HG03025 (cell line): Measurements from ENCODE around the gene SRP19.
A peak's percentile ranks its signal among the peaks of the same experiment; 100 is the strongest.
"Not testable (repeated sequence)": the region's sequence is repeated elsewhere in the genome, so short reads cannot be mapped to it uniquely, and the experiment has no call there.

Experiments
- ATAC-seq: cut with Tn5 transposase; IDR thresholded peaks from one replicate; pipeline ENCODE4 v1.9.1; 2021; ENCODE audit warnings: mild to moderate bottlenecking, moderate library complexity; ENCODE audit not compliant: unreplicated experiment, low FRiP score

The SRP19 gene

GRCh38 chr5:112867411-112867810 lies 6.3 kb downstream of the SRP19 start:
- ATAC-seq: no peak

DNA sequence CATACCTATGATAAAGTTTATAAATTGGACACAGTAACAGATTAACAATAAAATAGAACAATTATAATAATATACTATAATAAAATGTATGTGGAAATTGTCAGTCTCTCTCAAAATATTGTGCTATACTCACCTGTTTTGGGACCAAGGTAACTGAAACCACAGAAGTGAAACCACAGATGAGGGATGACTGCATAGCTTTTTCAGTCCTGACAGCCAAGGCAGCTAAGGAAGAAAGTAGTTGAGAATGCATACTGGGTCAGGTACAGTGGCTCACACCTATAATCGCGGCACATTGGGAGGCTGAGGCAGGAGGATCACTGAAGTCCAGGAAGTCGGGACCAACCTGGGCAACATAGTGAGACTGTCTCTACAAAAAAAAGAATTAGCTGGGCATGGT lies 8.9 kb downstream of the SRP19 start:
- peak; percentile 82 for ATAC-seq

DNA sequence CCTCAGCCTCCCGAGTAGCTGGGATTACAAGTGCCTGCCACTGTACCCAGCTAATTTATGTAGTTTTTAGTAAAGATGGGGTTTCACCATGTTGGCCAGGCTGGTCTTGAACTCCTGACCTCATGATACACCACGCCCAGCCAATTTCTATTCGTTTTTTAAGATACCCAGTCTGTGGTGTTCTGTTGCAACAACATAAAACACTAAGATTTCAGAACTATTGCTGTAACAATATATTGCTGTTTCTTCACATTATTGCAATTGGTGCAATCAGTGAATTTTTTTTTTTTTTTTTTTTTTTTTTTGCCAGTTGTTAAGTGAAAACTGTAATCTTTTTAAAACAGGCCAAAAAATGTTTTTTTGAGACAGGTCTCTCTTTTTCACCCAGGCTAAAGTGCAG lies 9.9 kb downstream of the SRP19 start:
- ATAC-seq: no peak

GRCh38 chr5:112876362-112876761 lies 15.3 kb downstream of the SRP19 start:
- no peak for ATAC-seq

- ATAC-seq: no peak
Observed at GRCh38 chr5:112878101-112878500, 17.0 kb downstream of the SRP19 start.

DNA sequence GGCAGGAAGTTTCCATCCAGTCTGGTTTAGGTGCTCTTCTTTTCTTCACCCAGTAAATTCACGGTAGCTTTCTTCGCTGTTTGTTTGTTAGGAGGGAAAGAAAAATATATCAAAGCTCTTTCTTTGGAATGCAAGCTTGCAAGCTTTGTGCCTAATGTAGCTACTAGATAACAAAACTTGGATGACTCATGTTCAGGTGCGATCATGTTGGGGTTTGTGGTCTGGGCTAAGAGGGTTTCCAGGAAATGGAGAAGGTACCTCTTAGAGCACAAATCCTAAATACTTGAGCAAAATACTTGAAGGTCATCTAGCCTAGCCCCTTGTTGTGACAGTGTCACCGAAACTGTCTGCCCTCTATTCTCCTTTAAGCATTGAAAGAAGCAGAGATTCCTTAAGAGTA lies 17.7 kb downstream of the SRP19 start:
- no peak for ATAC-seq

DNA sequence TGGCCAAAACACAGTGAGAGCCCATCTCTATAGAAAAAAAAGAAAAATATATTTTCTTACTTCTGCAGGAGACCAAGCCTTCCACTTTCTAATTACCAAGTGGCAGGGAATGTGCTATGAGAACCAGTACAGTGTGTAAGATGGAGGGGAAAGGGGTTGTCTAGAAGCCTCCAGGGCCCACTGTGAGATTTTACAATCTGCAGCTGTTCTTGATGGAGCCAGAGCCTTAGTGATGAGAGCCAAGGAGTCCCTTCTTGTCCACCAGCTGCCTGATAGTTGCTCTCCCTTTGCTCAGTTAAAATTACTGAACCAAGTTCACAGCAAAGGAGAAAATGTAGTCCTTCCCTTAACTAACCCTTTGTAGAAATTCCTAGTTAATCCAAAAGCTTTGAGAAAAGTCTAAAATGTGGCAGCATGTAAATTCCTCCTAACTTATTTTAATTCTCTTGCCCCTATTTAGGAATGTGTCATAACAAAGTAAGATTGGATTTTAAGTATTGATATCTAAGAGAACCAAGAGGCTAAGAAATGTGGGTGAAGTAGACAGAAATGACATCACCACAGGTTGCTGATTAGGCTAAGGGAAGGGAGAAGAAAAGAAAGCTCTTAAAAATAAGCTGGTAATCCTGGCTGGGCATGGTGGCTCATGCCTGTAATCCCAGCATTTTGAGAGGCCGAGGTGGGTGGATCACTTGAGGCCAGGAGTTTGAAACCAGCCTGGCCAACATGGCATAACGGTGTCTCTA lies 19.3 kb downstream of the SRP19 start:
- ATAC-seq: no peak

DNA sequence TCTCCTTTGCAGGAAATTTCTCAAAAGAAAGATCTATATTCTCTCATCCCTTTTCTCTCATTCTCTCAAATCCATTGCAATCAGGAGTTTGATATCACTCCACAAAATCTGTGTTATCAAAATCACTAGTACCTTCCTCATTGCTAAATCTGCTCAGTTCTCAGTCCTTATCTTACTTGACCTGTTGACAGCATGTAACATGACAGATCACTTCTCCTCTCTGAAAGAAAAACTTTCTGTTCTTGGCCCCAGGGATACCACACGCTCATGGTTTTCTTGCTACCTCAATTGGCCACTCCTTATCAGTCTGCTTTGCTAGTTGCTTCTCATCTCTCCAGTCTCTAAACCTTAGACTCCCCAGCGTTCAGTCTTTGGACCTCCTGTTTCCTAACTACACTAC lies 22.1 kb downstream of the SRP19 start:
- no peak for ATAC-seq

DNA sequence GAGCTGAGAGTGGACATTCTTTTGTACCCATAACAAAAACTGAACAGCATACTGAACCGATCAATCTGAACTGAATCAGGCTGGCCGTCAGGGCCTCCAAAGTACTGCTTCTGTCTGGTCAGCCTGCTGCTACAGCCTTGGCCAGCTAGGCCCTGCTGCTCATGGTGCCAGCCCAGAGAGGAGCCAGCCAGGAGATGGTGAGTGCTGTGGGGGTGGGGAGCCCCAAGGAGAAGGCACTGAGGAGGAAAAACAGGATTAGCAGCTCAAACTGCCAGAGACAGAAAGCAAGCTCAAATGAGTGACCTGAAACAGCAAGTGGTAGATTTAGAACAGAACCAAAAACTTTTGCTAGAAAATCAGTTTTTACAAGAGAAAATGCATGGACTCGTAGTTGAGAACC lies 23.9 kb downstream of the SRP19 start:
- ATAC-seq: no peak

DNA sequence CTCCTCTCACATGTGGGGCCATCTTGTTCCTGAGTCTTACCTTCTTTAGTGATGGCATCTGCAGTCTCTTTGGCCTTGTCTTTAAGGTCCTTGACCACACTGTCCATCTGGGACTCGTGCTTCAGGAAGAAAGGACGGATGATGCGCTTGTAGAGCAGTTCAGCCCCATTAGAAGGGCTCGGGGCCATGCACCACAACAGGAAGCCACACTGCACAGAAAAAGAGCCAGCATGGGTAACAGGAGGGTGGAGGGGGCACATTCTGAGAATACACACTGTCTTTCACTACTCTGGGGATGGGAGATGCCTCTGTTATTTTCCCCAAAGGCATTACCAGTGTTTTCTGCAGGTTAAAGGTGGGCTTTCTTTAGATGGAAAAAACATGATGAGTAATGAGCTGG lies 25.9 kb downstream of the SRP19 start:
- ATAC-seq: no peak

GRCh38 chr5:112892066-112892465 lies 31.0 kb downstream of the SRP19 start:
- ATAC-seq: not testable (repeated sequence)

DNA sequence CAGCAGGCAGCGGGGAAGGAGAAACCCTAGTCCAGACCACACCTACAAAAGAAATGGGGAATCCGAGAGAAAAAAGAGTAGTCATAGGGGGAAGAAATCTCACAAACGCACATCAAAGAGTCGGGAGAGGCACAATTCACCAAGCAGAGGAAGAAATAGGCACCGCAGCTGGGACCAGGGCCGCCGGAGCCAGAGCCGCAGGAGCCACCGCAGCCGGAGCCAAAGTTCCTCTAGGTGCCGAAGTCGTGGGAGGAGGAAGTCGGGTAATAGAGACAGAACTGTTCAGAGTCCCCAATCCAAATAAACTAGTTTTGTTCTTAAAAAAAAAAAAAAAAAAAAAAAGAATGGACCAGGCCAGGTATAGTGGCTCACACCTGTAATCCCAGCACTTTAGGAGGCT lies 31.7 kb downstream of the SRP19 start:
- no peak for ATAC-seq

GRCh38 chr5:112895682-112896081 lies 34.6 kb downstream of the SRP19 start:
- ATAC-seq: no peak

DNA sequence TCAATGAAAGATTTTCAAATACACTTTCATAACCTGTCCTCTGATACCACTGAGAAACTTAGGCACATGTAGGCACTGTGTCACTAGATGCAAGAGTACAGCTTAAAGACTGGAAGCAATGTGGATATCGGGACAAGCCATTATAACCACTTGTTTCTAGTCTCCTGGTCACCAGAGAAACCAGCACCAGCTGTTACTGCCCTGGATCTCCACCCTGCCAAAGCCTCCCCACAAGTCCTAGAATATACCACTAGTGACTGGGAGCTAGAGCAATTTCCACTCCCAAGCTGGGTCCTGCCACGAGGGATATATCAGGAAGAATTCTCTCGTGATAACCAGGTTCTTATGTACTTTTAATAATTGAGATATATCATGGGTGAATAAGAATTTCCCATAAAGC lies 41.5 kb downstream of the SRP19 start:
- ATAC-seq: no peak

- not testable (repeated sequence) for ATAC-seq
Observed at GRCh38 chr5:112904996-112905395, 43.9 kb downstream of the SRP19 start.

DNA sequence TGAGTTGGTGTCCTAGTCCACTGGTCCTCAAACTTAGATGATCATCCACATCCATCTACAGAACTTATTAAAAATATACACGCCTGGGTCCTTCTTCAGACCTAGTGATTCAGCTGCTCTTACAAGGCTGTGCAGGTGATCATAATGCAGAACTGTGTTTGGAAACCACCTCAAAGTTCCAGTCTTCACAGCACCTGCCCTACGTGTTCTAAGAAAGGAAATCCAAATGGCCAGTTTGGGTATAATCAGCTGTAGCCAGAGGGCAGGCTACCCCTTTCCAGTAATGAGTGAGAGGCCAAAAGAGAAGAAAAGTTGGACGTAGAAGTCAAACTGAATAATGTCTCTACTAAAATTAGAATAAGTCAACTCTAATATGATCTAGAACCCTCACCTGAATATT lies 45.5 kb downstream of the SRP19 start:
- no peak for ATAC-seq

GRCh38 chr5:112907166-112907631 lies 46.1 kb downstream of the SRP19 start:
- no peak for ATAC-seq

DNA sequence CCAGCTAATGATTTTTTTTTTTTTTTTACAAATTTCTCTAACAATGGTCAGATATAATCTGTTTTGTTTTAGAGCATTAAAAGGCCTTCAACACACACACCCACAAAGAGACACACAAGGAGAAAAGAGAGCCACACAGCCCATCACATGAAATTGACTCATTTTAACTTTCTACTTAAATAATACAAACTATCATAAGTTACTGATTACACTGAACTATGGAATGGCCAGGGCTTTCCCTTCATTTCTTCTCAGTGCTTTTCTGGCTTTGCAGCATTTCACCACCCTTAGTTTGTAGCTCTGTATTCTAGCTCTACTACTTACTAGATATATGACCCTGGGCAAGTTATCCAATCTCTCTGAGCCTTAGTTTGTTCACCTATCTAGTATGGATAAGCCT lies 47.8 kb downstream of the SRP19 start:
- ATAC-seq: no peak

- no peak for ATAC-seq
Observed at GRCh38 chr5:112910529-112910928, 49.4 kb downstream of the SRP19 start.

GRCh38 chr5:112914584-112914983 lies 53.5 kb downstream of the SRP19 start:
- no peak for ATAC-seq

DNA sequence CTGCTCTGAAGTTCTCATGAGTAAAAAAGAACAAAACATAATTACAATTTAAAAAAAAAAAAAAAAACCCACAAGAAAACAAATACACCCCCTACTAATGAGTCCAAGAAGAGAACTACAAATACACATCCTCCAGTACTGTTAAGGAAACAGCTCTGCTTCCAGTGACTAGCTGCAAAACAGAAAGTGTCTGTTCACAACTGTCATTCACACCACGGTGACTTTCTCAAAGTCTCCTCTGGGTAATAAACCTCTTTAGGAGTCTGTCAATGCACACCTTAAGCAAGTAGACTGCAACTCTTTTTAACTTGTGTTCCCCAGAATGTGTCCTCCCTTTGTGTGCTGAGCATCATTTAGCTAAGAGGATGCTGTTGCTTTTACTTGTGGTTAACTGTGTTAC lies 54.7 kb downstream of the SRP19 start:
- no peak for ATAC-seq

DNA sequence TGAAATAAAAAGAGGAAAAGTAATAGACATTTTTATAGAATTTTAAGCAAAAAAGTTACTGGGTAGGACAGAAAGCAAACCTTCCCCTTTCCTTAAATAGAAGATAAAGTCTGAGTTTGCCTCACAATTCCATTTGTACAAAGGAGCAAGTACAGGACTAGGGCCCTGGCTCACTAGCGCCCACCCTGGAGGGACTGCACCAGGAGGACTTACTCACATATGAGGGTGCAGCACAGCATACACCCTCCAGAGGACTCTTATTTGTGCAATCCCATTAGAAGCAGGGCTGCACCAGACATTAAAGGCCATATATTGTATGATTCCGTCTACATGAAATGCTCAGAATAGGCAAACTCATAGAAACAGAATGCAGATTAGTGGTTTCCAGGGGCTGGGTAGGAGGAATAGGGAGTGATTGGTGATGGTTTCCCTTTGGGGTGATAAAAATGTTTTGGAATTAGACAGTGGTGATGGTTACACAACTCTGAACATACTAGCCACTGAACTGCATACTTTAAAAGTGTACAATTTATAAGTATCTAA lies 56.4 kb downstream of the SRP19 start:
- ATAC-seq: no peak
